ENCODE data around the gene LRRC72. TPM values are rescaled to one million over a fixed set of nuclear protein-coding genes. Genes with fewer than 3 reads are reported as not detected.

The LRRC72 gene
- not detected in 2 replicates for total RNA-seq

GRCh38 chr7:16526742-16527540 is at the start of gene LRRC72:
Gene LRRC72 (plus strand): TSS chr7:16526825. CDS start chr7:16526953, 128 bp downstream.

Other genes starting within 250 kb of the LRRC72 start
- 2.0 and 2.5 TPM in 2 replicates for gene CRPPA, start 105.3 kb upstream of the LRRC72 start, total RNA-seq
- not detected in 2 replicates for gene SOSTDC1, start 61.1 kb upstream of the LRRC72 start, total RNA-seq
- gene ANKMY2, start 118.9 kb downstream of the LRRC72 start, total RNA-seq: 25.5 and 33.0 TPM in 2 replicates
- gene BZW2, start 119.4 kb downstream of the LRRC72 start, total RNA-seq: 73.0 and 119 TPM in 2 replicates
- gene TSPAN13, start 226.9 kb downstream of the LRRC72 start, total RNA-seq: 19.4 and 59.8 TPM in 2 replicates

All from regular cardiac myocyte (primary cell).